Thymus (tissue), 11 donors: Measurements from ENCODE around the gene GPC1. TPM values are rescaled to one million over a fixed set of nuclear protein-coding genes. Genes with fewer than 3 reads are reported as not detected.

Experiments
- DNase-seq, 9 donors: peaks; one replicate each; pipeline ENCODE4 v3.0.0-alpha.2; 2013; ENCODE audit warnings: low spot score in 9 of 9, low read depth in 6 of 9, missing footprints in 1 of 9
- H3K27ac ChIP-seq, 2 donors: one replicate each; pipeline ENCODE4 v1.5.1; 2013; ENCODE audit warnings: control low read depth in 1 of 2, low read depth in 1 of 2, low read length in 1 of 2, mild to moderate bottlenecking in 1 of 2, moderate library complexity in 1 of 2
- H3K27me3 ChIP-seq, 2 donors: one replicate each; pipeline ENCODE4 v1.5.1; 2013; ENCODE audit warnings: low read length in 1 of 2; ENCODE audit not compliant: control insufficient read depth in 2 of 2, insufficient read depth in 1 of 2
- H3K36me3 ChIP-seq, 2 donors: one replicate each; pipeline ENCODE4 v1.5.1; 2013; ENCODE audit warnings: low read length in 1 of 2, mild to moderate bottlenecking in 1 of 2, moderate library complexity in 1 of 2; ENCODE audit not compliant: control insufficient read depth in 2 of 2, insufficient read depth in 2 of 2
- H3K4me1 ChIP-seq, 2 donors: one replicate each; pipeline ENCODE4 v1.5.1; 2013; ENCODE audit warnings: low read length in 2 of 2; ENCODE audit not compliant: control insufficient read depth in 2 of 2, insufficient read depth in 2 of 2
- H3K4me3 ChIP-seq, 2 donors: one replicate each; pipeline ENCODE4 v1.5.1; 2013; ENCODE audit warnings: low read length in 2 of 2, control low read depth in 1 of 2, mild to moderate bottlenecking in 1 of 2
- H3K9me3 ChIP-seq, 2 donors: one replicate each; pipeline ENCODE4 v1.5.1; 2013; ENCODE audit warnings: low read length in 1 of 2, mild to moderate bottlenecking in 1 of 2; ENCODE audit not compliant: control insufficient read depth in 2 of 2, insufficient read depth in 1 of 2
- WGBS: extraction: QIAGEN DNeasy Blood & Tissue Kit; methylation state at CpG from one replicate; pipeline ENCODE4 v1.1.7; 2013; 5-methylcytosine and 5-hydroxymethylcytosine counted together
- polyA plus RNA-seq: library from polyadenylated mRNA; stranded (reverse); fragments of 200-250 nt; gene quantifications from one replicate; pipeline ENCODE4 v1.2.3, GENCODE V29; 2013
- total RNA-seq: library from RNA; stranded (reverse); fragments of 120-200 nt; gene quantifications from one replicate; pipeline ENCODE4 v1.2.4, GENCODE V29; 2013
- donor health status: healthy.

Gene GPC1
- total and polyA plus RNA-seq, 2 donors = 4.4 to 46.6 TPM

GRCh38 chr2:240401781-240402551, 33.5 kb upstream of the GPC1 start:
- DNase-seq = no peak
- 90% methylated on average over 22 of the region's 22 CpGs for WGBS

DNA sequence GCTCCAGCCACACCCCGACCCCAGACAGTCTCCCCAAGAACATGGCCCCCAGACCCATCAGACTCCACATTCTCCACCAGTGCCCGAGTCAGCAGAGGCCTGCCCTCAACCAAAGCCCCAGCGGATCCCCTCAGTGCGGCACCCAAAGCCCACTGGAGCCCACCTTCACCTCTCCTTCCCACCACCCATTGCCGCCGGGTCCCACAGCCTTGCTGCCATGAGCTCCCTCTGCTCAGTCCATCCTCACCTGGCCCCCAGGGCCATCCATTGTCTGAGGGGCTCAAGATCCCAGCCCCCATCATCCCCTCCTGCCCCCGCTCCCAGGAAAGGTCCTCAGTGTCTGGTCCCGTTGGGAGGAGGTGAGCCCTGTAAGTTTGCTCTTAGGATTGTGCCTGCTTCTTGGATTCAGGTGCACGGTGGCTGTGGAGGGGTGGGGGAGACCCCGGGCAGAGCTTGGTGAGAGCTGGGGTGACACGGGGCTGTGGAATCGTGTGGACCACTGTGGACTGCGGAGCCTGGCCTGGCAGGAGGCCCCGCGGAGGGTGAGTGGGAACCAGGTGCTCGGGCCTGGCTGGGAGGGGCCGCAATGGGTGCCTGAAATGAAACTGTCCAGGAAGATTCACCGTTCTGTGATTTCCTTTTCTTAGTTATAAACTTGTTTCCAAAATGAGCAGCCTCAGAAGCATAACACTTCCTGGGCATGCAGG, 32.7 kb upstream of the GPC1 start:
- H3K36me3 ChIP-seq = no peaks in the 10 kb centered on the region
- DNase-seq = no peak
- H3K4me1 ChIP-seq = peaks cover 0 to 4% of the 10 kb centered on the region in 2 donors
- 89% methylated on average over 18 of the region's 18 CpGs for WGBS
- H3K4me3 ChIP-seq = no peak overlapping the region
- no peaks in the 10 kb centered on the region for H3K27me3 ChIP-seq
- no peaks in the 10 kb centered on the region for H3K9me3 ChIP-seq
- H3K27ac ChIP-seq = no peak overlapping the region

More at GRCh38 chr2:240401781-240402551, 33.5 kb upstream of the GPC1 start:
- Histone ChIP-seq H3K4me1 (peaks cover 0 to 6% of the 10 kb centered on the region in 2 donors), H3K27me3 (no peaks in the 10 kb centered on the region), H3K4me3 (no peak overlapping the region), H3K27ac (no peak overlapping the region), H3K36me3 (no peaks in the 10 kb centered on the region), H3K9me3 (no peaks in the 10 kb centered on the region)

DNA sequence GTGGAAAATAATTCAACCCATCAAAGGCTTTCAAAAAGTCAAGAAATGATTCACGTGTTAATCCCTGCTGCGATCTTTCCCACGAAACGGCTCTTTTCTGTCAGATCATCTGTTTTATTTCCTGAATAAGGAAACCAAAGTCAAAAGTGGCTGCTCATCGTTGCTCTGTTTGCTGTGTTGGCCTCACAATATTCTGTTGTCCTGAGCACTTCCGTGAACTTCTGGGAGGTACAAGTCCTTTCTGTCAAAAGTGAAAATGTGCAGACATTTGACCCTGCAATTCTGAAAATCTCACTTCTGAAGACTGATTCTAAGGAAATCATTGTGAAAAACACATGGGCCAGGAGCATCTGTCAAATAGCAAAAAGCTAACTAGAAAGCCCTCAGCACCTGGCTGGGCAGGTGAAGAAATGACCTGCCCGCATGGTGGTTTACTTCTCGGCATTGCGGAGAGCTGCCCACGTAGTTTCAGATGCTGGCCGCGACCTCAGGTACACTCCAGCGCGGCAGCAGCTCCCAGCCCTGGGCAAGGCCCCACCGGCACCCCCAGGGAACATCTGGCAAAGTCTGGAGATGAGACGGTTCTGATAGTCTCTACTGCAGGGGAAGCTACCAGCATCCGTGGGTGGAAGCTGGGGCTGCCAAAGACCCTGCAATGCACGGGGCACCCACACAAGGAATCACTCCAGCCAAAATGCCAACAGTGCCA, 31.9 kb upstream of the GPC1 start:
- WGBS = 80% methylated on average over 18 of the region's 18 CpGs
- peaks cover 0 to 4% of the 10 kb centered on the region in 2 donors for H3K4me1 ChIP-seq

DNA sequence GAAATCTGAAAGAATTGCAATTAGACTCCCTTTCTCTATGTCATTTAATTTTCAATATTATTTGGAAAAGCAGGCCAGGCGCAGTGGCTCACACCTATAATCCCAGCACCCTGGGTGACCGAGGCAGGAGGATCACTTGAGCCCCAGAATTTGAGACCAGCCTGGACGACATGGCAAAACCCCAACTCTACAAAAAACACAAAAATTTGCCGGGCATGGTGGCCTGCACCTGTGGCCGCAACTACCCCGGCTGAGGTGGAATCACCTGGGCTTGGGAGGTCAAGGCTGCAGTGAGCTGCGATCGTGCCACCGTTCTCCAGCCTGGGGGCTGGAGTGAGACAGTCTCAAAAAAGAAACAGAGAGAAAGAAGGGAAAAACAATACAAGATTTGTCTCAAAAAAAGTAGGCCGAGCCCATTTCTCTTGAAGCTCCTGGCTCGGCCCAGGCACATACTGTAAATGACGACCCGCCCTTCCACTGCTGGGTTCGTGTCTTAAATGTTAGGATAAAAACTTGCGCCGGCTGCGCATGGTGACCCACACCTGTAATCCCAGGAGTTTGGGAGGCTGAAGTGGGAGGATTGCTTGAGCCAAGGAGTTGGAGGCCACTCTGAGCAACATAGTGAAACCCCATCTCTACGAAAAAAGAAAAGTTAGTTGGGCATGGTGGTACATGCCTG, 31.1 kb upstream of the GPC1 start:
- DNase-seq = no peak
- Histone ChIP-seq H3K27me3 (no peaks in the 10 kb centered on the region), H3K4me3 (no peak overlapping the region), H3K36me3 (no peaks in the 10 kb centered on the region), H3K4me1 (peaks cover 0 to 4% of the 10 kb centered on the region in 2 donors), H3K9me3 (no peaks in the 10 kb centered on the region), H3K27ac (no peak overlapping the region)
- 97% methylated on average over 18 of the region's 18 CpGs for WGBS

More for the DNA sequence above, 31.9 kb upstream of the GPC1 start:
- no peaks in the 10 kb centered on the region for H3K27me3 ChIP-seq
- H3K27ac ChIP-seq = no peak overlapping the region
- DNase-seq = no peak
- no peaks in the 10 kb centered on the region for H3K36me3 ChIP-seq
- no peaks in the 10 kb centered on the region for H3K9me3 ChIP-seq
- no peak overlapping the region for H3K4me3 ChIP-seq

DNA sequence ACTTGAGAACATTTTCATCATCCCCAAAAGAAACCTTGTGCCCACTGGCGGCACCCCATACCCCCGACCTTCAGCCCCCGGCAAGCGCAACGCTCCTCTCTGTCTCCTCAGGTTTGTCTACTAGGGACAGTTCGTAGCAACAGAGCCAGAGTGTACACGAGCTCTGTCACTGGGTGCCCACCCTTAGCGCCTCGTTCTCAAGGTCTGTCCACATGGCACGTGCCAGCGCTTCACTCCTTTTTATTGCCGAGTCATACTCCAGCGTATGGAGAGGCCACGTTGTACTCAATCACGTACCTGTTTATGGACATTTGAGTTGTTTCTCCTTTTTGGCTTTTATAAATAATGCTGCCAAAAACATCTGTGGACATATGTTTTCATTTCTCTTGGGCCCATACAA, 30.3 kb upstream of the GPC1 start:
- Histone ChIP-seq H3K27ac (no peak overlapping the region), H3K27me3 (no peaks in the 10 kb centered on the region), H3K9me3 (no peaks in the 10 kb centered on the region), H3K4me1 (peaks cover 0 to 4% of the 10 kb centered on the region in 2 donors), H3K36me3 (no peaks in the 10 kb centered on the region), H3K4me3 (no peak overlapping the region)
- DNase-seq = no peak
- WGBS = 95% methylated on average over 15 of the region's 15 CpGs

DNA sequence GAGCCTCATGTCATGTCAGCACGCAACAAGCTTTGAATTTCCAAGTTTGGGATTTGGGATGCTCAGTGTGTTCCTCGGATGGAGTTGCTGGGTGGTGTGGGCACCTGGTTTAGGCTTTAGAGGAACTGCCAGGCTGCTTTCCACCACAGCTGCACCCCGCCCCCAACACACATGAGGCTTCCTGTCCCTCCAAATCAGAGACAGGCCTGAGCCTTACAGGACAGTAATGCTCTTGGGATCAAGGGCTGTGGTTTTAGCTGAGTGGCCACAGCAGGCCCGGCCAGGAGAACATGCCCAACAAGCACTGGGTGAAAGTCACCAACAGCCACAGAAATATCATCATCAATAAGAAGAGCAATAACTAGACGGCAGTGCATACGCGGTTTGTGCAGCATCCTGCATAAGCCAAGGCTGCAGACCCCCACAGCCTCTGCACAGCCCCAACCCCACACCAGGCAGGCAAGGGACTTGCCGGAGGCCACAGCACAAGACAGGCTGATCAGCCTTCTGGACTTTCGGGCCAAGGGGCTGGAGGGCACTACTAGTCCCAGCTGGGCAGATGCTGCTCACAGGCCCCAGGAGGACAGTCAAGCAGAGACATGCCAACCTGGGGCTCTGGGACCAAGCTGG, 29.7 kb upstream of the GPC1 start:
- Histone ChIP-seq H3K9me3 (no peaks in the 10 kb centered on the region), H3K27ac (no peak overlapping the region), H3K27me3 (no peaks in the 10 kb centered on the region), H3K36me3 (no peaks in the 10 kb centered on the region), H3K4me3 (no peak overlapping the region), H3K4me1 (peaks cover 0 to 4% of the 10 kb centered on the region in 2 donors)
- 90% methylated on average over 9 of the region's 9 CpGs for WGBS
- DNase-seq = no peak

DNA sequence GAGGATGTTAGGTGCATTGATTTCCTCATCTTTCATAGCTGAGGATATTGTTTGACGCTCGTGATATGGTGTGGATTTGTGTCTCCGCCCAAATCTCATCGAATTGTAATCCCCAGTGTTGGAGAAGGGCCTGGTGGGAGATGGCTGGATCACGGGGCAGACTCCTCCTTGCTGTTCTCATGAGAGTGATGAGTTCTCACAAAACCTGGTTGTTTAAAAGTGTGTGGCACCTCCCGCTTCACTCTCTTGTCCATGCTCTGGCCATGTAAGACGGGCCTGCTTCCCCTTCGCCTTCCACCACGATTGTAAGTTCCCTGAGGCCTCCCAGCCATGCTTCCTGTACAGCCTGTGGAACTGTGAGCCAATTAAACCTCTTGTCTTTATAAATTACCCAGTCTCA, 28.4 kb upstream of the GPC1 start:
- H3K9me3 ChIP-seq = peaks cover 0 to 9% of the 10 kb centered on the region in 2 donors
- H3K27me3 ChIP-seq = no peaks in the 10 kb centered on the region
- no peak overlapping the region for H3K4me3 ChIP-seq
- WGBS = 94% methylated on average over 9 of the region's 9 CpGs
- no peak for DNase-seq
- no peak overlapping the region for H3K27ac ChIP-seq
- H3K4me1 ChIP-seq = peaks cover 0 to 4% of the 10 kb centered on the region in 2 donors
- no peaks in the 10 kb centered on the region for H3K36me3 ChIP-seq

- no peaks in the 10 kb centered on the region for H3K4me1 ChIP-seq
- H3K27ac ChIP-seq = no peak overlapping the region
- H3K4me3 ChIP-seq = no peak overlapping the region
- H3K27me3 ChIP-seq = no peaks in the 10 kb centered on the region
- WGBS = 93% methylated on average over 8 of the region's 8 CpGs
- peaks cover 0 to 9% of the 10 kb centered on the region in 2 donors for H3K9me3 ChIP-seq
- H3K36me3 ChIP-seq = no peaks in the 10 kb centered on the region
- no peak for DNase-seq
Measured at GRCh38 chr2:240410004-240410403, 25.5 kb upstream of the GPC1 start.
